T-helper 1 cell treated with Interleukin-12 subunit alpha and Interleukin-12 subunit beta and Interleukin-4 antibody, amounts not matched to agents 30 ng/mL and 1 ng/mL, for 36 hours (primary cell): ENCODE results near the gene STAT3. TPM values are rescaled to one million over a fixed set of nuclear protein-coding genes. Genes with fewer than 3 reads are reported as not detected.
"Not testable (repeated sequence)": the region's sequence is repeated elsewhere in the genome, so short reads cannot be mapped to it uniquely, and the experiment has no call there.

ENCODE experiments used
- intact Hi-C: fragments of 100-400 bp; cut with micrococcal nuclease; formaldehyde crosslinking; loops from one replicate; pipeline ENCODE4 v1.15.1; 2024
- total RNA-seq: library from RNA; stranded (reverse); gene quantifications from 2 replicates; pipeline ENCODE4 v1.2.3, GENCODE V29; 2022

Gene STAT3
- total RNA-seq, 1 donor from 2014 or later: 230 TPM

GRCh38 chr17:42387661-42388380 lies 421 bp downstream of the STAT3 start:
- intact Hi-C loops: loop anchor here (1.0 to 5.0 kb wide), 11 partner anchors 9 to 699 kb away; partner anchors contain the start of genes CNP, DHX58, EIF1 and KCNH4

GRCh38 chr17:42386777-42387657 lies 1.2 kb downstream of the STAT3 start:
- intact Hi-C loops: loop anchor here (1.0 to 5.0 kb wide), 3 partner anchors 8 to 420 kb away; partner anchors contain the start of genes CNP and DHX58

- intact Hi-C loops: no loop called here
Measured at GRCh38 chr17:42381898-42382297, 6.3 kb downstream of the STAT3 start.

- intact Hi-C loops: no loop called here
Measured at GRCh38 chr17:42380935-42381334, 7.3 kb downstream of the STAT3 start.

GRCh38 chr17:42378959-42379594 lies 9.2 kb downstream of the STAT3 start:
- intact Hi-C loops: loop anchor here (1.0 kb wide), 2 partner anchors 8 to 42 kb away; no protein-coding TSS in a partner anchor

GRCh38 chr17:42378359-42378958 lies 9.8 kb downstream of the STAT3 start:
- intact Hi-C loops: no loop called here

- intact Hi-C loops: no loop called here
Measured at GRCh38 chr17:42373896-42374295, 14.3 kb downstream of the STAT3 start.

- intact Hi-C loops: no loop called here
Measured at GRCh38 chr17:42372142-42372541, 16.1 kb downstream of the STAT3 start.

GRCh38 chr17:42368797-42369561 lies 19.3 kb downstream of the STAT3 start:
- intact Hi-C loops: not testable (repeated sequence)

GRCh38 chr17:42368310-42368709 lies 19.9 kb downstream of the STAT3 start:
- intact Hi-C loops: not testable (repeated sequence)

- intact Hi-C loops: not testable (repeated sequence)
Measured at GRCh38 chr17:42366176-42367023, 21.8 kb downstream of the STAT3 start.

GRCh38 chr17:42365136-42365535 lies 23.1 kb downstream of the STAT3 start:
- intact Hi-C loops: no loop called here

- intact Hi-C loops: loop anchor here (2.0 kb wide), 1 partner anchor 27 kb away; no protein-coding TSS in a partner anchor
Measured at GRCh38 chr17:42363767-42364585, 24.3 kb downstream of the STAT3 start.

GRCh38 chr17:42363231-42363630 lies 25.0 kb downstream of the STAT3 start:
- intact Hi-C loops: loop anchor here (2.0 kb wide), 1 partner anchor 26 kb away; no protein-coding TSS in a partner anchor

GRCh38 chr17:42362245-42362961 lies 25.8 kb downstream of the STAT3 start:
- intact Hi-C loops: loop anchor here (2.0 kb wide), 1 partner anchor 26 kb away; no protein-coding TSS in a partner anchor

GRCh38 chr17:42361781-42362186 lies 26.5 kb downstream of the STAT3 start:
- intact Hi-C loops: loop anchor here (2.0 kb wide), 1 partner anchor 25 kb away; no protein-coding TSS in a partner anchor

GRCh38 chr17:42360388-42360787 lies 27.9 kb downstream of the STAT3 start:
- intact Hi-C loops: not testable (repeated sequence)

GRCh38 chr17:42359133-42359532 lies 29.1 kb downstream of the STAT3 start:
- intact Hi-C loops: no loop called here
